Epidermal melanocyte (primary cell): ENCODE results near the gene FSHR.

Experiments used
- DNase-seq: peaks from one replicate; pipeline ENCODE4 v3.0.0; 2011; ENCODE audit warnings: low spot score; ENCODE audit not compliant: insufficient read length

Gene FSHR

GRCh38 chr2:49154140-49154539 is at the start of gene FSHR:
Gene FSHR (minus strand): TSS chr2:49154515. CDS start chr2:49154417, 98 bp downstream.
- no peak for DNase-seq

- DNase-seq, result no peak
Measured at GRCh38 chr2:49199266-49199665, 45.0 kb upstream of the FSHR start.

GRCh38 chr2:49194701-49195100 is 40.4 kb upstream of the FSHR start:
- DNase-seq, result no peak

- DNase-seq, result no peak
Measured at GRCh38 chr2:49192036-49192435, 37.7 kb upstream of the FSHR start.

- DNase-seq, result no peak
Measured at GRCh38 chr2:49189512-49190225, 35.4 kb upstream of the FSHR start.

- DNase-seq, result no peak
Measured at GRCh38 chr2:49186050-49186648, 31.8 kb upstream of the FSHR start.

- no peak for DNase-seq
Measured at GRCh38 chr2:49178656-49179055, 24.3 kb upstream of the FSHR start.

- DNase-seq, result no peak
Measured at GRCh38 chr2:49177194-49177593, 22.9 kb upstream of the FSHR start.

- DNase-seq, result no peak
Measured at GRCh38 chr2:49175831-49176230, 21.5 kb upstream of the FSHR start.

- no peak for DNase-seq
Measured at GRCh38 chr2:49174750-49175149, 20.4 kb upstream of the FSHR start.

GRCh38 chr2:49167131-49167530 is 12.8 kb upstream of the FSHR start:
- no peak for DNase-seq

GRCh38 chr2:49165662-49166061 is 11.3 kb upstream of the FSHR start:
- DNase-seq, result no peak

GRCh38 chr2:49164729-49165128 is 10.4 kb upstream of the FSHR start:
- DNase-seq, result no peak

- no peak for DNase-seq
Measured at GRCh38 chr2:49162151-49162550, 7.8 kb upstream of the FSHR start.

- no peak for DNase-seq
Measured at GRCh38 chr2:49154891-49155290, 576 bp upstream of the FSHR start.

- no peak for DNase-seq
Measured at GRCh38 chr2:49153252-49153651, 1.1 kb downstream of the FSHR start.

GRCh38 chr2:49152824-49153223 is 1.5 kb downstream of the FSHR start:
- no peak for DNase-seq

GRCh38 chr2:49146401-49146800 is 7.9 kb downstream of the FSHR start:
- DNase-seq, result no peak

- no peak for DNase-seq
Measured at GRCh38 chr2:49131801-49132200, 22.5 kb downstream of the FSHR start.

GRCh38 chr2:49129034-49129433 is 25.3 kb downstream of the FSHR start:
- DNase-seq, result no peak

GRCh38 chr2:49123600-49123999 is 30.7 kb downstream of the FSHR start:
- DNase-seq, result no peak

GRCh38 chr2:49122107-49122506 is 32.2 kb downstream of the FSHR start:
- no peak for DNase-seq

- DNase-seq, result no peak
Measured at GRCh38 chr2:49113046-49113445, 41.3 kb downstream of the FSHR start.
